Stimulated activated CD4-positive, alpha-beta T cell treated with anti-CD3 and anti-CD28 coated beads, Interleukin-1b, Interleukin-23, amount 100 ng/mL, for 48 hours (primary cell): ENCODE results near the gene GAMT.
"Not testable (repeated sequence)": the region's sequence is repeated elsewhere in the genome, so short reads cannot be mapped to it uniquely, and the experiment has no call there.

Experiments
- DNase-seq: peaks from one replicate; pipeline ENCODE4 v3.0.0-alpha.2; 2020

Gene GAMT

GRCh38 chr19:1401138-1401888, at the start of gene GAMT:
Gene GAMT, minus strand, starts transcription at chr19:1401542. Its CDS starts 66 bp downstream, at chr19:1401476.
- DNase-seq: peak; percentile 49

- no peak for DNase-seq
These were observed 48.4 kb upstream of the GAMT start, which contains the start of gene APC2 for GRCh38 chr19:1449467-1450442. Gene APC2, plus strand, starts transcription at chr19:1450121. Its CDS starts 2,881 bp downstream, at chr19:1453002.

- no peak for DNase-seq
These were observed 46.6 kb upstream of the GAMT start for GRCh38 chr19:1447944-1448343.

GRCh38 chr19:1447504-1447903, 46.2 kb upstream of the GAMT start:
- no peak for DNase-seq

GRCh38 chr19:1446713-1447481, 45.6 kb upstream of the GAMT start:
- no peak for DNase-seq

GRCh38 chr19:1445932-1446712, 44.8 kb upstream of the GAMT start:
- DNase-seq: no peak

- DNase-seq: peak; percentile 66
These were observed 44.0 kb upstream of the GAMT start for GRCh38 chr19:1445185-1445931.

GRCh38 chr19:1441677-1442438, 40.5 kb upstream of the GAMT start:
- DNase-seq: no peak

GRCh38 chr19:1441022-1441426, 39.7 kb upstream of the GAMT start:
- DNase-seq: no peak

GRCh38 chr19:1440418-1440801, 39.1 kb upstream of the GAMT start:
- DNase-seq: no peak

GRCh38 chr19:1439525-1440417, 38.4 kb upstream of the GAMT start:
- not testable (repeated sequence) for DNase-seq

GRCh38 chr19:1438933-1439354, 37.6 kb upstream of the GAMT start:
- DNase-seq: no peak

GRCh38 chr19:1438035-1438932, 36.9 kb upstream of the GAMT start, which contains the start of gene RPS15:
Gene RPS15, plus strand, starts transcription at chr19:1438396. Its CDS starts 30 bp downstream, at chr19:1438426.
- peak; percentile 95 for DNase-seq

GRCh38 chr19:1437609-1438008, 36.3 kb upstream of the GAMT start:
- no peak for DNase-seq

- DNase-seq: no peak
These were observed 34.1 kb upstream of the GAMT start for GRCh38 chr19:1435378-1435989.

GRCh38 chr19:1434577-1435060, 33.3 kb upstream of the GAMT start:
- DNase-seq: no peak

GRCh38 chr19:1434040-1434366, 32.7 kb upstream of the GAMT start:
- DNase-seq: no peak
